ENCODE data around the gene CYLD.

The CYLD gene

DNA sequence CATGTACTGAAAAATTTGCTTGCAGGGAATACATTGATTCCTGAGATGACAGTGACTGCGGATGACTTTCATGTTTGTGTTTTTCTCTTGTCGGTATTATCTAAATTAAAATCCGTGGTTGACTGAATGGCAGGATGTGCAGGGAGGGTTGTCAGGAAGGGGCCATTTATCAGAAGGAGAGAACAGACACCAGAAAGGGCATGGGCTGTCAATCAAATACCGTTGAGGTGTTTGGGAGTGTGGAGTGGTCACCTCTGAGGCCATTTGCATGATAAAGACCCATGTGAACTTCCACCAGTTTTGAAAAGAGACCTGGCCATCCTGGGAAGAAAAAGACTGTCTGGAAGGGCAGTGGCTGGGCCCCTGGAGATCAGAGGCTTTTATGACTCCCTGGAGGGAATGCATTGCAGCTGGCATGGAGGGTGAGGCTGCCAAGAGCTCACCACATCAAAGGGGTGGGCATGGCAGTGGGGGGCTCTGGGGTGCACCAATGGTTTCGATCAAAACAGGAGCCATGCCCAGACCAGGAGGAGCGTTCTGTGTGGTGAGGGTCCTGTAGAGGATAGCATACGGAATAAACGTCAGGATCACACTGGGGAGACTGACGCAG is 67.1 kb downstream of the CYLD start:
- Histone ChIP-seq H3K4me2 (ENCODE audit: low read depth, low read length) (no peak overlapping the region), H3K79me2 (ENCODE audit: low read length) (no peaks in the 10 kb centered on the region), H3F3A (ENCODE audit: insufficient read depth, low read length) (no peaks in the 10 kb centered on the region), H4K20me1 (ENCODE audit: insufficient read depth, low read length) (no peaks in the 10 kb centered on the region), H3K9me2 (replicated peaks; ENCODE audit: insufficient read depth, low read length) (no peaks in the 10 kb centered on the region), H3K36me3 (replicated peaks; ENCODE audit: insufficient read depth, low read length) (no peaks in the 10 kb centered on the region), H3K9me3 (replicated peaks; ENCODE audit: insufficient read depth, low read length) (no peaks in the 10 kb centered on the region), H3K4me1 (ENCODE audit: low read length) (no peaks in the 10 kb centered on the region), H3K9ac (ENCODE audit: low read length) (no peak overlapping the region), H3K27ac (ENCODE audit: low read length) (no peak overlapping the region), H3K27me3 (replicated peaks; ENCODE audit: insufficient read depth, low read length) (no peaks in the 10 kb centered on the region), H3K4me3 (ENCODE audit: low read length) (no peak overlapping the region), H2AFZ (ENCODE audit: low read length) (no peak overlapping the region)
- TF ChIP-seq, protein P1, sequence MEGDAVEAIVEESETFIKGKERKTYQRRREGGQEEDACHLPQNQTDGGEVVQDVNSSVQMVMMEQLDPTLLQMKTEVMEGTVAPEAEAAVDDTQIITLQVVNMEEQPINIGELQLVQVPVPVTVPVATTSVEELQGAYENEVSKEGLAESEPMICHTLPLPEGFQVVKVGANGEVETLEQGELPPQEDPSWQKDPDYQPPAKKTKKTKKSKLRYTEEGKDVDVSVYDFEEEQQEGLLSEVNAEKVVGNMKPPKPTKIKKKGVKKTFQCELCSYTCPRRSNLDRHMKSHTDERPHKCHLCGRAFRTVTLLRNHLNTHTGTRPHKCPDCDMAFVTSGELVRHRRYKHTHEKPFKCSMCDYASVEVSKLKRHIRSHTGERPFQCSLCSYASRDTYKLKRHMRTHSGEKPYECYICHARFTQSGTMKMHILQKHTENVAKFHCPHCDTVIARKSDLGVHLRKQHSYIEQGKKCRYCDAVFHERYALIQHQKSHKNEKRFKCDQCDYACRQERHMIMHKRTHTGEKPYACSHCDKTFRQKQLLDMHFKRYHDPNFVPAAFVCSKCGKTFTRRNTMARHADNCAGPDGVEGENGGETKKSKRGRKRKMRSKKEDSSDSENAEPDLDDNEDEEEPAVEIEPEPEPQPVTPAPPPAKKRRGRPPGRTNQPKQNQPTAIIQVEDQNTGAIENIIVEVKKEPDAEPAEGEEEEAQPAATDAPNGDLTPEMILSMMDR (IDR thresholded peaks at IDR 0.05; ENCODE audit: low read length) = no peak
- DNase-seq = no peak

DNA sequence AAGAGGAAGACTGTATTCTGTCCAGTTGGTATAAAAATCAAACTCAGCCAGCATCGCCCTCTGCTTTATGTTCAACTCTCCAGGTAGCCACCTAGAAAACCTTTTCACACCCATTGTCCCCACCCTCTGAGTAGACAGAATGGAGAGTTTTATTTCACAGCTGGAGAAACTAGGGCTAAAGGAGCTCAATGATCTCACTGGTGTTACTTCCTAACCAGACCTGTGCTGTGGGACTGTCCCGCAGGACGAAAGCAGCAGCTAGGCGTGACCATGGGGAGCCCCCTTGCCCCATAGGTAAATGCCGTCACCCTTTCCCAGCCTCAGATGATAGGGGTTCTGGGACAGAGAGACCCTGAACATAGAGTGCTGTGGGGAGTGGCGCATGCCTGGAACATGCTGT is 67.7 kb downstream of the CYLD start:
- H4K20me1 ChIP-seq (ENCODE audit: insufficient read depth, low read length) = no peaks in the 10 kb centered on the region
- no peak overlapping the region for H2AFZ ChIP-seq (ENCODE audit: low read length)
- no peaks in the 10 kb centered on the region for H3K36me3 ChIP-seq (replicated peaks; ENCODE audit: insufficient read depth, low read length)
- no peaks in the 10 kb centered on the region for H3F3A ChIP-seq (ENCODE audit: insufficient read depth, low read length)
- no peaks in the 10 kb centered on the region for H3K4me1 ChIP-seq (ENCODE audit: low read length)
- no peak overlapping the region for H3K4me2 ChIP-seq (ENCODE audit: low read depth, low read length)
- H3K9ac ChIP-seq (ENCODE audit: low read length) = no peak overlapping the region
- H3K27ac ChIP-seq (ENCODE audit: low read length) = no peak overlapping the region
- no peak for TF ChIP-seq EZH2 (optimal IDR thresholded peaks at IDR 0.05; ENCODE audit: low read depth, low read length)
- no peak for TF ChIP-seq EZH2phosphoT487 (IDR thresholded peaks at IDR 0.05; ENCODE audit: low read length)
- TF ChIP-seq, protein P1 (IDR thresholded peaks at IDR 0.05; ENCODE audit: low read length) = no peak
- no peaks in the 10 kb centered on the region for H3K79me2 ChIP-seq (ENCODE audit: low read length)
- no peak for DNase-seq
- H3K9me2 ChIP-seq (replicated peaks; ENCODE audit: insufficient read depth, low read length) = no peaks in the 10 kb centered on the region
- no peaks in the 10 kb centered on the region for H3K27me3 ChIP-seq (replicated peaks; ENCODE audit: insufficient read depth, low read length)
- H3K4me3 ChIP-seq (ENCODE audit: low read length) = no peak overlapping the region
- H3K9me3 ChIP-seq (replicated peaks; ENCODE audit: insufficient read depth, low read length) = no peaks in the 10 kb centered on the region

DNA sequence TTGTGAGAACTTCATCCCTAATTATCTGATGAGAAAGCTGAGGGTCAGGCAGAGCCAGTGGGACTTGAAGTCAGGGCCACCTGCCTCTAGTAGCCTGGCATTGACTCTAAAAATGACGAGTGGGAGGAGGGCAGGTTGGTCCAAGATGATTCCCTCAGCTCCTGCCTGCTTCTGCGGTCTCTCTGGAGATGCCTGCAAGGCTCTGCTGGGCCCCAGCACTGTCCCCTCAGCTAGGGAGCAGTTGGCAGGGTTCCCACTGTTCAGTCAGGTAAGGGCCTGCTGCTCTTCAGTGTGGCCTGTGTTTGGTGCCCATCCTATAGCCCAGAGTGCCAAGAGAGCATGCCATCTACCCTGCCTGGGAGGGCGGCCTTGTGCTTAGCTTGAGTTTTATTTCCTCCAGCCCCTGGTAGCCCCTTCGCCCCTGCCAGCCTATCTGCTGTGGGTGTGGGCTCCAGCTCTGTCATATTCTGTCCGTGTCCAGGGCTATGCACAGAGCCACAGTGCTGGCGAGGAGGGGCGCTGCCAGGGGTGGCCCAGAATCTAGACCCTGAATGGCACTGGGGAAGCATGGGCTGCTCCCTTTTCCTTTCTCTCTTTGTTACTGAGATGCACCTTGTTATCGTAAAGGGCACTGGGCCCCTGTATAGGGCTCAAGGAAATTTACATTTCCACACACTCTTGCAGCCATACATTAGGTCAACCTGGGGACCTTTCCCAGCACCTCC is 68.5 kb downstream of the CYLD start:
- H3K79me2 ChIP-seq (ENCODE audit: low read length) = no peaks in the 10 kb centered on the region

More for the DNA sequence above, 68.5 kb downstream of the CYLD start:
- no peak overlapping the region for H2AFZ ChIP-seq (ENCODE audit: low read length)
- H3K4me1 ChIP-seq (ENCODE audit: low read length) = no peaks in the 10 kb centered on the region
- H3K9me3 ChIP-seq (replicated peaks; ENCODE audit: insufficient read depth, low read length) = no peaks in the 10 kb centered on the region
- no peaks in the 10 kb centered on the region for H3K9me2 ChIP-seq (replicated peaks; ENCODE audit: insufficient read depth, low read length)
- no peak overlapping the region for H3K27ac ChIP-seq (ENCODE audit: low read length)
- no peak overlapping the region for H3K9ac ChIP-seq (ENCODE audit: low read length)
- H3K4me3 ChIP-seq (ENCODE audit: low read length) = no peak overlapping the region
- no peaks in the 10 kb centered on the region for H3K36me3 ChIP-seq (replicated peaks; ENCODE audit: insufficient read depth, low read length)
- no peak overlapping the region for H3K4me2 ChIP-seq (ENCODE audit: low read depth, low read length)
- no peaks in the 10 kb centered on the region for H3F3A ChIP-seq (ENCODE audit: insufficient read depth, low read length)
- DNase-seq = no peak
- no peaks in the 10 kb centered on the region for H4K20me1 ChIP-seq (ENCODE audit: insufficient read depth, low read length)
- H3K27me3 ChIP-seq (replicated peaks; ENCODE audit: insufficient read depth, low read length) = no peaks in the 10 kb centered on the region
- TF ChIP-seq EZH2 (optimal IDR thresholded peaks at IDR 0.05; ENCODE audit: low read depth, low read length) (no peak), EZH2phosphoT487 (IDR thresholded peaks at IDR 0.05; ENCODE audit: low read length) (no peak)
- TF ChIP-seq, protein P1 (IDR thresholded peaks at IDR 0.05; ENCODE audit: low read length) = no peak

Measured in MM.1S (cell line).